Stomach (tissue), 9 donors: ENCODE measurements around the gene WASF1. TPM values are rescaled to one million over a fixed set of nuclear protein-coding genes. Genes with fewer than 3 reads are reported as not detected.

Source experiments
- DNase-seq, 2 donors: peaks; one replicate each; pipeline versions ENCODE4 v3.0.0 to v3.0.0-alpha.2; 2013 to 2019
- H3K27ac ChIP-seq, 5 donors: fragments of 200-600 bp in 4 of 5; sonication (generic) in 4 of 5; one replicate each; pipeline ENCODE4 v1.5.1; 2013 to 2019; ENCODE audit warnings: mild to moderate bottlenecking in 1 of 5, moderate library complexity in 1 of 5
- H3K27me3 ChIP-seq, 3 donors: fragments of 200-600 bp; sonication (generic); one replicate each; pipeline ENCODE4 v1.5.1; 2017 to 2019; ENCODE audit warnings: mixed run types in 1 of 3
- H3K36me3 ChIP-seq, 4 donors: fragments of 200-600 bp; sonication (generic); 1 replicate in 3 of 4; 2 replicates in 1 of 4; pipeline ENCODE4 v1.5.1; 2016 to 2019
- H3K4me1 ChIP-seq, 4 donors: fragments of 200-600 bp; sonication (generic); one replicate each; pipeline ENCODE4 v1.5.1; 2016 to 2019
- H3K4me3 ChIP-seq, 4 donors: fragments of 200-600 bp; sonication (generic) in 3 of 4; one replicate each; pipeline ENCODE4 v1.5.1; 2016 to 2019; ENCODE audit warnings: mild to moderate bottlenecking in 1 of 4
- H3K9me3 ChIP-seq, 4 donors: fragments of 200-600 bp; sonication (generic); one replicate each; pipeline ENCODE4 v1.5.1; 2016 to 2019
- EP300 ChIP-seq: sonication (generic); formaldehyde crosslinking; IDR thresholded peaks from one replicate; pipeline ENCODE4 v1.6.1; 2017; ENCODE audit warnings: antibody characterized with exemption
- POLR2A ChIP-seq, 4 donors: fragments of 450-650 bp; IDR thresholded peaks; one replicate each; pipeline ENCODE4 v1.6.1; 2016; ENCODE audit warnings: antibody characterized with exemption in 4 of 4, control low read depth in 2 of 4, mild to moderate bottlenecking in 1 of 4, moderate library complexity in 1 of 4
- POLR2AphosphoS5 ChIP-seq, 3 donors: sonication (generic); formaldehyde crosslinking; IDR thresholded peaks; one replicate each; pipeline ENCODE4 v1.6.1; 2016; ENCODE audit warnings: antibody characterized with exemption in 3 of 3
- WGBS, 5 donors: extraction: QIAGEN DNeasy Blood & Tissue Kit in 3 of 5; methylation state at CpG; one replicate each; pipeline versions ENCODE4 v1.1.5 to v1.1.7; 2013 to 2018; 5-methylcytosine and 5-hydroxymethylcytosine counted together
- intact Hi-C: fragments of 100-400 bp; cut with DNase I; formaldehyde crosslinking; loops from one replicate; pipeline ENCODE4 v1.15.1; 2023; ENCODE audit warnings: low total_unique reads
- polyA plus RNA-seq, 3 donors: library from polyadenylated mRNA; stranded (reverse); fragments of 200-250 nt; gene quantifications; one replicate each; pipeline ENCODE4 v1.2.3, GENCODE V29; 2013
- total RNA-seq, 5 donors: library from RNA; depleted of rRNA; stranded (reverse); fragments of >200 nt; gene quantifications; one replicate each; pipeline versions ENCODE4 v1.1.0 to v1.2.3, GENCODE V29; 2014 to 2016
- TF ChIP-seq, protein P1 (sequence below), 7 experiments: fragments of 450-650 bp in 4 of 7; fragments of 200-600 bp in 3 of 7; sonication (generic) in 3 of 7; IDR thresholded peaks; one replicate each; pipeline ENCODE4 v1.5.1; 2016 to 2019; ENCODE audit warnings: antibody characterized with exemption in 7 of 7, control low read depth in 2 of 7, mild to moderate bottlenecking in 1 of 7
- donor health status: healthy with polysubstance abuse.
- donor health status: Bipolar disorder and iron deficiency.
- donor health status: healthy.

WASF1 gene
- total and polyA plus RNA-seq, 8 donors: 0.58 to 17.0 (median 6.0) TPM

DNA sequence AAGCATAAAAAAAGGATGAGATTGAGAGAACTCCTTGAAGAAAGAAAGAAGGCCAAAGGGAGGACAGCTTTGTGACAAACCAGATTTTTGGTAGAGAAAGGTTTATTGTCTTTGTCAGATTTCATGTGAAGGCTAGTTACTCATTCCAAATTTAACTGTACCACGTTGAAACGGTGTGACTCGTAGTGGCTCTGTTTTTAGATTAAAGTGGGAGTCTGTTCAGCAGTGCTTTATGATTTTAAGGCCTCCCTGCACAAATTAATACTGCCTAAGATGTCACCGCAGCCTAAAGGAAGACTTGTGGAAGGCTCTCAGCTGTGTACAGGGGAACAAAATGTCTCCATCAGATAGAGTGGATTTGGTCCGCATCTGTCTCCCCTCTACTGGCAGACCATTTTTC lies 36.7 kb upstream of the WASF1 start:
- H3K36me3 ChIP-seq: peaks cover 28 to 100% (median 99%) of the 10 kb centered on the region in 4 donors
- no peaks in the 10 kb centered on the region for H3K4me1 ChIP-seq
- intact Hi-C loops: no loop called here

DNA sequence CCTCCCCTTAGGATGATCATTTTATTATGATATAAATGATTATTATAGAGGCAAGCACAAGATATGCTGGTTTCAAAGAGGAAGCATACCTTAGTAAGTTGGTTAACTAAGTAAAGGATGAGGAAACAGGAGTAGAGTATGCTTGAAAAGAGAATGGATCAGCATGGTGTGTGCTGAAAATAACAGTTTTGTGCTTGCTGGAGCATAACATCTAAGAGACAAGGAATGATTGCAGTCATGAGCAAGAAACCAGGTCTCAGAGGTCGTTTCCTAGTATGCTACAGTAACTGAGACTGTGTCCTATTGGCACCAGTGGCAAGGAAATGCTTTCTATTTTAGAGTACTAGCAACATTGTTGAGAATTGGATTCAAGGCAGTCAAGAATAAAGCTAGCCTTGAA lies 34.9 kb upstream of the WASF1 start:
- no peaks in the 10 kb centered on the region for H3K4me1 ChIP-seq
- H3K4me3 ChIP-seq: no peak overlapping the region
- H3K9me3 ChIP-seq: no peaks in the 10 kb centered on the region
- WGBS, 5 donors: 56 to 76% (median 61%) methylated on average over 1 of the region's 1 CpG
- TF ChIP-seq POLR2AphosphoS5 (IDR thresholded peaks at IDR 0.05) (no peak), POLR2A (IDR thresholded peaks at IDR 0.05) (no peak), EP300 (no peak)
- TF ChIP-seq, protein P1, sequence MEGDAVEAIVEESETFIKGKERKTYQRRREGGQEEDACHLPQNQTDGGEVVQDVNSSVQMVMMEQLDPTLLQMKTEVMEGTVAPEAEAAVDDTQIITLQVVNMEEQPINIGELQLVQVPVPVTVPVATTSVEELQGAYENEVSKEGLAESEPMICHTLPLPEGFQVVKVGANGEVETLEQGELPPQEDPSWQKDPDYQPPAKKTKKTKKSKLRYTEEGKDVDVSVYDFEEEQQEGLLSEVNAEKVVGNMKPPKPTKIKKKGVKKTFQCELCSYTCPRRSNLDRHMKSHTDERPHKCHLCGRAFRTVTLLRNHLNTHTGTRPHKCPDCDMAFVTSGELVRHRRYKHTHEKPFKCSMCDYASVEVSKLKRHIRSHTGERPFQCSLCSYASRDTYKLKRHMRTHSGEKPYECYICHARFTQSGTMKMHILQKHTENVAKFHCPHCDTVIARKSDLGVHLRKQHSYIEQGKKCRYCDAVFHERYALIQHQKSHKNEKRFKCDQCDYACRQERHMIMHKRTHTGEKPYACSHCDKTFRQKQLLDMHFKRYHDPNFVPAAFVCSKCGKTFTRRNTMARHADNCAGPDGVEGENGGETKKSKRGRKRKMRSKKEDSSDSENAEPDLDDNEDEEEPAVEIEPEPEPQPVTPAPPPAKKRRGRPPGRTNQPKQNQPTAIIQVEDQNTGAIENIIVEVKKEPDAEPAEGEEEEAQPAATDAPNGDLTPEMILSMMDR (IDR thresholded peaks at IDR 0.05): no peak
- no peak for DNase-seq
- intact Hi-C loops: no loop called here
- H3K27ac ChIP-seq: no peak overlapping the region
- peaks cover 21 to 100% (median 97%) of the 10 kb centered on the region in 4 donors for H3K36me3 ChIP-seq
- no peaks in the 10 kb centered on the region for H3K27me3 ChIP-seq

More for the DNA sequence above, 36.7 kb upstream of the WASF1 start:
- no peaks in the 10 kb centered on the region for H3K9me3 ChIP-seq
- DNase-seq: no peak
- 85 to 95% (median 91%) methylated on average over 5 of the region's 5 CpGs for WGBS, 5 donors
- H3K27ac ChIP-seq: no peak overlapping the region
- H3K27me3 ChIP-seq: no peaks in the 10 kb centered on the region
- TF ChIP-seq EP300 (no peak), POLR2A (IDR thresholded peaks at IDR 0.05) (no peak), POLR2AphosphoS5 (IDR thresholded peaks at IDR 0.05) (no peak)
- TF ChIP-seq, protein P1 (IDR thresholded peaks at IDR 0.05): no peak
- no peak overlapping the region for H3K4me3 ChIP-seq

DNA sequence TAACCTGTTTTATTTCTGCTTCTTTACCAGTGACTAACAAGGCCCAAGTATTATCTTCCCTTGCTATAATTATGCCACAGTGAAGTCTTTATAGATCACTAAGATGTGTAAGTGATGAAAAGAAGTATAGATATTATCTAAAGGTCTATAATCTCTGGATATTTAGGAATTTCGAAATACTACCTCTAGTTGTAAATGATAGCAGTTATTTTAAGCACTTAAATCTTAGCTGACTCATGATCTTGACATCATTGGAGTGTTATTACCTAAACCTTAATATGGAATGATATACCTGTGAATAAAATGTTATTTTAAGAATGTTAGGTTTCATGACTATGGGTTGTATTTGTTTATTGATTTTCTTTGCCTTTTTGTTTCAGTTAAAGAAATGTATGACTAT lies 32.3 kb upstream of the WASF1 start:
- WGBS, 5 donors: 91 to 97% (median 96%) methylated on average over 1 of the region's 1 CpG
- H3K27me3 ChIP-seq: no peaks in the 10 kb centered on the region
- H3K36me3 ChIP-seq: peaks cover 17 to 95% (median 88%) of the 10 kb centered on the region in 4 donors
- no peaks in the 10 kb centered on the region for H3K4me1 ChIP-seq
- H3K9me3 ChIP-seq: no peaks in the 10 kb centered on the region
- no peak for TF ChIP-seq POLR2AphosphoS5 (IDR thresholded peaks at IDR 0.05)
- TF ChIP-seq, protein P1 (IDR thresholded peaks at IDR 0.05): no peak
- TF ChIP-seq EP300: no peak
- DNase-seq: no peak
- H3K27ac ChIP-seq: no peak overlapping the region
- no peak overlapping the region for H3K4me3 ChIP-seq
- intact Hi-C loops: no loop called here

DNA sequence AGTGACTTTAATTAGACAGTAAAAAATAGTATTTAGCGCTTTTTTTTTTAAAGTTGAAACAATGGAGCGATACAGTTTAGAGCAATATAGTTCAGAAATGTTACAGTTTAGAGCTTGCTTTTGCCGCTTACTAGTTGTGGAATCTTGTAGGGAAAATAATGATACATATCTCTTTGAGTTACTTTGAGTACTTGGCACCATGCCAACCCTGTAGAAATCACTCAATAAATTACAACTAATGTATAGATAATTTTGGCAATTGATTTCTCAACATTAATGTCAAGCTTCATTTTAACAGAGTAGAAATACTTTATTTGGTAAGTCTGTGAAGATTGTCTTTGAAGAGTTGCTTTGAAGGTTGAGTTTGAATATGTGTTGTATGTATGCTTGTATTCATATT lies 28.2 kb upstream of the WASF1 start:
- Histone ChIP-seq H3K36me3 (peaks cover 5 to 54% (median 48%) of the 10 kb centered on the region in 4 donors), H3K27me3 (no peaks in the 10 kb centered on the region), H3K27ac (no peak overlapping the region), H3K4me1 (no peaks in the 10 kb centered on the region), H3K4me3 (no peak overlapping the region), H3K9me3 (no peaks in the 10 kb centered on the region)
- DNase-seq: no peak
- TF ChIP-seq, protein P1 (IDR thresholded peaks at IDR 0.05): no peak
- TF ChIP-seq EP300: no peak
- no peak for TF ChIP-seq POLR2A (IDR thresholded peaks at IDR 0.05)
- no peak for TF ChIP-seq POLR2AphosphoS5 (IDR thresholded peaks at IDR 0.05)
- intact Hi-C loops: no loop called here
- 97 to 100% (median 98%) methylated on average over 3 of the region's 3 CpGs for WGBS, 5 donors
